Endothelial cell of umbilical vein (primary cell): ENCODE results near the gene ORMDL1. TPM values are rescaled to one million over a fixed set of nuclear protein-coding genes. Genes with fewer than 3 reads are reported as not detected.

Experiments used
- BruUV-seq: library from RNA; stranded (reverse); fragments of 400-500 nt; replicated peaks from 2 replicates; lab custom pipeline; 2021; lab: Mats Ljungman, UMichigan
- CTCF ChIA-PET: fragments of 300-600, 350-600 bp; sonication (Branson Sonifier 250); formaldehyde crosslinking; loops from one replicate; lab custom pipeline; 2021; ENCODE audit warnings: antibody characterized with exemption, inconsistent platforms; lab: Charles Lee
- POLR2A ChIA-PET: fragments of 300-600, 350-600 bp; sonication (Branson Sonifier 250); formaldehyde crosslinking; loops from one replicate; lab custom pipeline; 2021; ENCODE audit warnings: antibody characterized with exemption, inconsistent platforms; lab: Charles Lee
- DNase-seq: peaks from one replicate; pipeline ENCODE4 v3.0.0-alpha.2; 2011; ENCODE audit warnings: low read depth, low spot score
- FAIRE-seq: peaks from 2 replicates; lab custom pipeline; 2011; peaks lifted over from hg19 to GRCh38; lab: Jason Lieb, UNC
- H2AFZ ChIP-seq: 2 replicates; pipeline ENCODE4 v1.6.0; 2012; ENCODE audit warnings: low read depth, low read length, control low read depth, inconsistent platforms
- H3K27ac ChIP-seq: 2 replicates; pipeline ENCODE4 v1.5.1; 2011; ENCODE audit warnings: low read depth, mild to moderate bottlenecking, control low read depth, low read length, moderate library complexity; ENCODE audit not compliant: insufficient read depth
- H3K27me3 ChIP-seq, 2 experiments: 2 replicates each; pipeline versions ENCODE4 v1.6.0 to v1.6.1; 2011; ENCODE audit warnings: low read length in 2 of 2, mixed read lengths in 1 of 2; ENCODE audit not compliant: control insufficient read depth in 2 of 2, insufficient read depth in 2 of 2
- H3K36me3 ChIP-seq, 2 experiments: 2 replicates in 1 of 2; 3 replicates in 1 of 2; pipeline ENCODE4 v1.5.1; 2011; ENCODE audit warnings: low read length in 2 of 2, mild to moderate bottlenecking in 1 of 2, moderate library complexity in 1 of 2; ENCODE audit not compliant: control insufficient read depth in 2 of 2, insufficient read depth in 2 of 2; ENCODE audit errors: extremely low read depth in 1 of 2
- H3K4me1 ChIP-seq: 3 replicates; pipeline ENCODE4 v1.5.1; 2011; ENCODE audit warnings: mild to moderate bottlenecking, low read length; ENCODE audit not compliant: control insufficient read depth, insufficient read depth; ENCODE audit errors: extremely low read depth
- H3K4me2 ChIP-seq: 2 replicates; pipeline ENCODE4 v1.6.1; 2011; ENCODE audit warnings: low read length, control low read depth, mixed read lengths; ENCODE audit not compliant: insufficient read depth
- H3K4me3 ChIP-seq, 3 experiments: fragments of 200-600 bp in 1 of 3; sonication (generic), shearing (Covaris generic) in 1 of 3; replicated peaks in 1 of 3; 2 replicates each; pipeline ENCODE4 v1.5.1; 2011 to 2016; ENCODE audit warnings: control low read depth in 3 of 3, low read length in 3 of 3, mild to moderate bottlenecking in 2 of 3, inconsistent platforms in 1 of 3, low read depth in 1 of 3, moderate library complexity in 1 of 3; ENCODE audit not compliant: insufficient read depth in 1 of 3
- H3K79me2 ChIP-seq: 2 replicates; pipeline ENCODE4 v1.6.0; 2012; ENCODE audit warnings: low read length, inconsistent platforms; ENCODE audit not compliant: control insufficient read depth, insufficient read depth
- H3K9ac ChIP-seq: replicated peaks from 2 replicates; pipeline ENCODE3; 2011; ENCODE audit warnings: low read length, control low read depth; ENCODE audit not compliant: insufficient read depth; ENCODE audit errors: extremely low read depth
- H3K9me1 ChIP-seq: replicated peaks from 3 replicates; pipeline ENCODE4 v1.6.0; 2011; ENCODE audit warnings: mild to moderate bottlenecking, low read length; ENCODE audit not compliant: control insufficient read depth, insufficient read depth; ENCODE audit errors: extremely low read depth
- H3K9me3 ChIP-seq: replicated peaks from 2 replicates; pipeline ENCODE4 v1.5.1; 2012; ENCODE audit warnings: low read length, inconsistent platforms; ENCODE audit not compliant: control insufficient read depth, insufficient read depth
- H4K20me1 ChIP-seq: replicated peaks from 2 replicates; pipeline ENCODE3; 2011; ENCODE audit warnings: mild to moderate bottlenecking, low read length; ENCODE audit not compliant: control insufficient read depth, insufficient read depth; ENCODE audit errors: extremely low read depth
- CTCF ChIP-seq, 2 donors: IDR thresholded peaks; 1 replicate in 1 of 2; 2 replicates in 1 of 2; pipeline ENCODE4 v1.5.1; 2011; ENCODE audit warnings: low read length in 2 of 2, mild to moderate bottlenecking in 2 of 2, moderate library complexity in 2 of 2, control low read depth in 1 of 2, inconsistent platforms in 1 of 2, low read depth in 1 of 2; ENCODE audit not compliant: insufficient read depth in 1 of 2; ENCODE audit errors: extremely low read depth in 1 of 2
- GATA2 ChIP-seq: IDR thresholded peaks from 2 replicates; pipeline ENCODE4 v1.7.0; 2011; ENCODE audit warnings: low read depth, mild to moderate bottlenecking, moderate library complexity, mixed read lengths, low read length; ENCODE audit not compliant: insufficient read length, insufficient read depth
- POLR2AphosphoS5 ChIP-seq: IDR thresholded peaks from 2 replicates; pipeline ENCODE4 v1.6.1; 2012; ENCODE audit warnings: low read depth, mild to moderate bottlenecking, control low read depth, low read length, moderate library complexity; ENCODE audit not compliant: insufficient read depth
- dilution Hi-C: fragments of 300-500 bp; cut with MboI; formaldehyde crosslinking; loops from one replicate; pipeline ENCODE4 v1.15.0; 2019; ENCODE audit warnings: low sequenced_read_pairs; ENCODE audit not compliant: extremely low pct_ligation_motif_present
- intact Hi-C: fragments of 100-400 bp; cut with micrococcal nuclease; formaldehyde crosslinking; loops from one replicate; pipeline ENCODE4 v1.10.0; 2022
- polyA plus RNA-seq, 4 experiments: library from polyadenylated mRNA; depleted of rRNA in 3 of 4; stranded (reverse) in 3 of 4; unstranded in 1 of 4; fragments of >200 nt; gene quantifications; 2 replicates each; pipeline versions ENCODE4 v1.2.1 to v1.2.3, GENCODE V29; 2011 to 2012; ENCODE audit warnings: missing spikeins in 1 of 4
- total RNA-seq: library from RNA; stranded (reverse); gene quantifications from 2 replicates; pipeline ENCODE4 v1.2.3, GENCODE V29; 2021

Gene ORMDL1
- total and polyA plus RNA-seq, 2 donors (not counting 3 experiments of a cell fraction or from before 2014, with no cell fraction given): 54.5 to 58.0 TPM

- intact Hi-C loops: no loop called here
- no peak overlapping the region for H3K27ac ChIP-seq
- CTCF ChIA-PET: interaction anchor here (1.0 kb wide), 1 partner anchor 16 kb away, joined by 3 read pairs; no protein-coding TSS in a partner anchor
These were observed 35.2 kb upstream of the ORMDL1 start for GRCh38 chr2:189819297-189819704.

More at GRCh38 chr2:189819297-189819704, 35.2 kb upstream of the ORMDL1 start:
- BruUV-seq: no TSS peak
- dilution Hi-C loops: no loop called here
- POLR2A ChIA-PET: no interaction called here
- Histone ChIP-seq H2AFZ (no peak overlapping the region), H3K4me3 (no peak overlapping the region), H3K4me1 (no peaks in the 10 kb centered on the region), H3K36me3 (peaks cover 0 to 2% of the 10 kb centered on the region in 2 experiments), H3K9ac (no peak overlapping the region), H4K20me1 (no peaks in the 10 kb centered on the region), H3K27me3 (no peaks in the 10 kb centered on the region), H3K9me3 (no peaks in the 10 kb centered on the region), H3K9me1 (no peaks in the 10 kb centered on the region), H3K4me2 (no peak overlapping the region), H3K79me2 (no peaks in the 10 kb centered on the region)
- DNase-seq: no peak
- no peak for FAIRE-seq
- TF ChIP-seq GATA2 (peak; percentile 19), POLR2AphosphoS5 (no peak), CTCF (IDR thresholded peaks at IDR 0.05; ENCODE audit: extremely low read depth in 1 of 2, insufficient read depth in 1 of 2, low read depth in 1 of 2, low read length in 2 of 2) (no peak)
